ENCODE results near the gene PPIF.

Gene PPIF

DNA sequence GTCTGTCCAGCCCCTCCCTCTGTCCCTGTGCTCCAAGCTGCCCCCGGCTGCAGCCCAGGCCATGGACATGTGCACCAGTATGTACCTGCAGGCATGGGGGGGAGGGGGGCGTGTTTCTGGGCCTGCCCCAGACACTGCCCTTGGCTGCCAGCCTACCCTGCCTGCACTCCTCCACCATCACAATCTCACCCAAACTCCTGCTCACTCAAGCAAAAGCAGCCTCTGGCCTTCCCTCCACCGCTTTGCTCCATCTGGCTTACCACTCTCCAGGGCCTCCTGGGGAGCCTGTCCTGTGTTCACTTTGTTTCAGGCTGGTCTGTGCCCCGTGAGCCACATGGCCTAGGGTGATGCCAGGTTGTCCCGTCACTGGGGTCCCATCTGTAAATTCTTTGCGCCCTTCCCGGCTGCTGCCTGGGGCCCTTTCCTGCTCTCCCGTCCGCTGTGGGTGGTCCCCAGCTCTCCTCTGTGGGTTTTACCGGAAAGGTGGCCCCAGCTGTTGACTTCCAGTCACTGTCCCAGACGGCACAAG, 33.3 kb upstream of the PPIF start:
- DNase-seq (ENCODE audit: low read depth, low spot score), result no peak

DNA sequence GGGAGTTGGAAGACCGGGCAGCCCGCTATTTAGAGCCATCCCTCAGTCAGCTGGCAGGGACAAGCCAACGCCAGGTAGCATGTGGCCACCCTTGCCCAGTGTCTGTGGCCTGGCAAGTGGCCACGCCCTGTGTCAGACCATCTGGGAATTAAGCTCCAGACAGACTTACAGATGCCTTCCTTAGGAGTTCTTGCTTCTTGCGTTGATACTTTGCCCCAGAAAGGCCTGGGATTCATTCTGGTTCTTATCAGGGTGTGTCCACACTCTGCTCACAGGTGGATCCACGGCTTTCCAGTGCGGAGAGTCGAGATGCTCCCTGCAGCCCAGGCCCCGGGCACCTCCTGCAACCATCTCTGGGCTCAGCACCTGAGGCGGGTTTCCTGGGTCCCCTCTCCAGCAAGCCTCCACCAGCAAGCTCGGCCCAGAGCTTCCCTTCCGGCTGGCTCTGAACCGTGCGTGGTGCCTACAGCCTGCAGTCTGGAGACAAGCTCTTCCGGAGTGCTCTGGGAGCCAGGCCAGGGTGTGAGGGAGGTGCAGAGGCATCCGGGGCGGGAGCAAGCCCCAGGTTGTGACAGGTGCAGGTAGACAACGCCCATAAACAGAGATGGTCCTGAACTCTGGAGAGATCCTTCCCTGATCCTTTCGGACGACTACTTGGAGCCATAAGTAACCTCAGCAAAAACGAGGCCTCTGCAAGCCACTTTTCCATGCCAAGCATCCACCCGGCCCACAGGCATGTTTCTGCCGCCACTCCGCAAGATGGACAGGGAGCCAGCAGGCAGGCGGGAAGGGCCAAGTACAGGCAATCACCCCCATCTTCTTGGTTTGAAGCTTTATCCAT, 32.3 kb upstream of the PPIF start:
- DNase-seq (ENCODE audit: low read depth, low spot score), result no peak

DNA sequence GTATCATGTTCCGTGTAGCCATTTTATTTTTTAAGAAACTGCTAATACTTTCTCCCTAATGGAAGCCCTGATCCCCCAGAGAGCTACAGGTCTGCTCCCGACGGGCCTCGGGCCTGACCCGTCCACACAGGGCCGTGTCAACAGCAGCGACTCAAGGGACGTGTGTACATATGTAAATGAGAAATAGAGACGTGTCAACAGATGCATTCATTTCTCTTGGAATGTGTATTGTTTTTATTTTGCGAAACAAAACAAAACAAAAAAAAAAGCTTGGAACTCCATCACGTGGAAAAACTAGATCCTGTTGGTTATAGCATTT, 31.7 kb upstream of the PPIF start:
- no peak for DNase-seq (ENCODE audit: low read depth, low spot score)

DNA sequence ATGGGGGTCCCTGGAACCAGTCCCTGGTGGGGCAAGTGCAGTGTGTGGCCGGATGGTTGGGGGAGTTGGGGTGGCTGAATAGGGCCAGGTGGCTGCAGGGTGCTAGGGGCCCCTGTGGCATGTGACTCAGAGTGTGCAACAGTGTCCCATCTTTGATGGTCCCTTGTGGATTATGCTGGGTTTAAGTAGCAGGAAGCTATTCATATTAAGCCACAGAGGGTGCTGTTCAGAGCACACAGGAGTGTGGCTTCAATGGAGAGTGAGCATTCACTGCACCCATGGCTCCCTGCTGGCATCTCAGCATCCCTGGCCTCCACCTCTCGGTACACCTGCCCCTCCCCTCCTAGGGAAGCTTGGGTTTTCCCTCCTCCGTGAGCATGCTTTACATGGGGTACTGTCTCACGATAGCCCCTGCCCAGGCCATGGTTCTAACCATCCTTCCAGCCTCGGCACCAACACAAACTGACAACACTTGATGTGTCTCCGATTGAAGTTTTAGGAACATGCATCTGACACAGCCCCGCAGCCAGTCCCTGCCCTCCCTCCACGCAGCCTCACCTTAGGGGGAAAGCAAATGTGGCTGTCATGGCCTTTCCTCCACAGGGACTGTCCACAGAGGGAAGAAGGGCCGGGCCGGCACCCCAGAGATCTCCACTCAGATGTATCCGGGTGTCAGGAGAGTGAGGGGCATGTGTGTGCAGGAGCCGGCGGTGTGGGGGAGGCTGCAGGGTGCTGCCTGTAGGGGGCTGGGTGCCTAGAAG, 30.4 kb upstream of the PPIF start:
- no peak for DNase-seq (ENCODE audit: low read depth, low spot score)

DNA sequence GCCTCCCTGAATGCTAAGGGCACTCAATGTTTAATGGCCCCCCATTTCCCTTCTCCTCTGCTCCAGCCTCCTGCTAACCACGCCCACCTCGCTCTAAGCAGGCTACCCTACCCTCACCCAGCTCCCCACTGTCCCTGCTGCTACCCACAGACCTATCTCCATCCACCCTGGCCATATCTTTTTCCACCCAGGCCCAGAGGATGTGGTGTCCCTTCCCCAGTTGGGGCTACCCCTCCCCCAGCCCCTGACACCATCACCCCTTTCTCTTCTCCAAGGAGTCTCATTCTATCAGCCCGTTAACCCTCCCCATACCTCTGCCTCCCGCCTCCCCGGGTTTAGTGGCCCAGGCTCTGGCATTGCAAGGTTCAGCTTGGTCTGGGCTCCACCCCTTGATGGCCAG, 28.9 kb upstream of the PPIF start:
- no peak for DNase-seq (ENCODE audit: low read depth, low spot score)

DNA sequence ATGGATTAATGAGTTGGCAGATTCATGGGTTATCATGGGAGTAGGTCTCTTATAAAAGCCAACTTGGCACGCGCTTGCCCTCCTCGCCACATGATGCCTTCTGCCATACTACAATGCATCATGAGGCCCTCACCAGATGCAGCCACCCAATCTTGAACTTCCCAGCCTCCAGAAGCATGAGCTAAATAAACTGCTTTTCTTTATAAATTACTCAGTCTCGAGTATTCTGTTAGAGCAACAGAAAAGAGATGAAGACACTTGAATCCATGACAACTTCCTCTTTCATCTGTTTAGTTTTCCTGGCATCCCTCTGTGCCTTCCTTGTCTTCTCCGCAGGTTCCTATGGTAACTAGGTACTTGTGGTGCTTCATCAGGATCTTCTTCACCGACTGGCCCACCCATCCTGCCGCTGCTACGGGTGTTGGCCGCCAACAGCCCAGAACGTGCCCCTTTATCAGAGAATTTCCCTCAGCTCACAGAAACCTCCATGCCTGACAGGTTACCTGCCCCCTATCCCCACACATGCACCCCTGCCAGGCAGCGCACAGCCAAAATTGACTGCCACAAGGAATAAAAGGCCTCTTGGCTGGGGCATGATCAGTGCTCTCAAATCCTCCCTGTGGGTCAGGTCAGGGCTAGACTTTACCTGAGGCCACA, 28.0 kb upstream of the PPIF start:
- DNase-seq (ENCODE audit: low read depth, low spot score), result no peak

DNA sequence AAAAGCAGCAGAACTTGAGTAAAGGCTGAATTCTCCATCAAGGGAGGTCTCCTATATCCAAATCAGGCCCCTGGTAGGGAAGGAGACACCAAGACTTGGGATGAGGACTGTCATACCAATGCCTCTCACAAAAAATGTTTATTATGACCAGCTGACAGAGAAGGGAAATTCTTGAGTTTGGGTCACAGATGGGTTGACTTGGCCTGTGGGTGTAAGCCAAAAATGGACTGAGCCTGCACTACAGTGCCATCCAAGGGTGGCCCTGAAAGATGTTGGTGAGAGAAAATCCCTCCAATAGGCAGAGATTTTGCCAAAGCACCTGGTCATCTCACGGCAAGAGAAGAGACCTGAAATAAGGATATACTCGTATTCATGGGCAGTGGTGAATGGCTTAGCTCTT, 27.0 kb upstream of the PPIF start:
- no peak for DNase-seq (ENCODE audit: low read depth, low spot score)

DNA sequence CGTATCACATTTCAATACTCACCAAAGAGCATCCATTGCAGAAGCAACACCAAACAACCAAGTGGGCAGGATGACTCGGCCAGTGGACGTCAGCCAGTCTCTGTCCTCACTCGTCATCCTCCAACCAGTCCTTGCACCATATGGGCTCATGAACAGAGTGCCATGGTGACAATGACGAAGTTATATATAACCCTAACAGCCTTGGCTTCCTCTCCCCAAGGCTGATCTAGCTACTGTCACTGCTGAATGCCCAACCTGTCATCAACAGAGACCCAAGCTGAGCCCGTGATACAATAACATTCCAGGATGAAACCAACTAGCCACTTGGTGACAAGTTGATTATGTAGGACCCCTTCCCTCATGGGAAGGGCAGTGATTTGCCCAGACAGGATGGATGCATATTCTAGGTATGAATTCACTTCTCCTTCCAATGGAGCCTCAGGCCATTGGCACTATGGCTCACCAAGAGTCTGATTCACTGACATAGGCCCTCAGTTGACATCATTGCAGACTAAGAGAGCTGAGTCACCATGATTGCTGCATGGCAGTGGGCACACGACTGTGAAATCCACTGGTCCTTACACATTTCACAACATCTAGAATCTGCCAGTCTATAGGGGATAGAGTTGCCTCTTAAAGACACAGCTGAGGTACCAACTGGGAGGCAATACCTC, 26.3 kb upstream of the PPIF start:
- DNase-seq (ENCODE audit: low read depth, low spot score), result no peak

DNA sequence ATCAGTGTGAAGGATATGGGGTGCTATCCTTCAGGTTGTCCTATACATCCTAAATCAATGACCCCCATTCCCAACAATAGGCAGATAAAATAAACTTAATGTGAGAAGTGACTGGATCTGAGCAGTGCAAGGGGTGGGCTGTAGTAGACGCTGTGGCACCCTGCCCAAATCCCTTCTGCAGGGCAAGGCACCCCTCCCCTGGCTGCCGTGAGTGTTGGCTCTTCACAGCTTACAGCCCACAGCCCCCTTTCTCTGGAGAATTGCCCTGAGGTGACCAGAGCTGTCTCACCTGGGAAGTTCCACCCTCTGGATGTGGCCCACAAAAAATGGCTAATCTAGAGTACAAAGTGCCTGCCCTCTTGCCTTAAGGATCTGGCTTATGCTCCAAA, 25.8 kb upstream of the PPIF start:
- DNase-seq (ENCODE audit: low read depth, low spot score), result no peak

DNA sequence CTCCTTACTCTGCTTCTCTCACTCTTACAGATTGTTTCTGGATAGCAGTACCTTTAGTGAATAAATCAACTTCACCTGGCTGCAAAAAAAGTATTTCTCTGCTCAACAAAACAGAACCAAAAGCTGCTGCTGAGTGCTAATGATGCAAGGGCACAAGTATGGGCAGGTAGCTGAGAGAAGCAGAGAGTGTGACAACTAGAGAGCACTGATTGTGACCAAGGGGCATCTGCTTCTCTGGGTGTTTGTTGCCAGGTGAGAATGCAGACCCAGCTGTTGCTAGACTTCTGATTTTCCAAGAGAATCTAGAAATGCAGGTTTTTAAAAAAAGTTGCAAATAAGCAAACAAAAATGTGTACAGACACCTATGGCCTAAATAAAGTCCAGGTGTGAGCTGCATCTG, 25.3 kb upstream of the PPIF start:
- DNase-seq (ENCODE audit: low read depth, low spot score), result no peak

DNA sequence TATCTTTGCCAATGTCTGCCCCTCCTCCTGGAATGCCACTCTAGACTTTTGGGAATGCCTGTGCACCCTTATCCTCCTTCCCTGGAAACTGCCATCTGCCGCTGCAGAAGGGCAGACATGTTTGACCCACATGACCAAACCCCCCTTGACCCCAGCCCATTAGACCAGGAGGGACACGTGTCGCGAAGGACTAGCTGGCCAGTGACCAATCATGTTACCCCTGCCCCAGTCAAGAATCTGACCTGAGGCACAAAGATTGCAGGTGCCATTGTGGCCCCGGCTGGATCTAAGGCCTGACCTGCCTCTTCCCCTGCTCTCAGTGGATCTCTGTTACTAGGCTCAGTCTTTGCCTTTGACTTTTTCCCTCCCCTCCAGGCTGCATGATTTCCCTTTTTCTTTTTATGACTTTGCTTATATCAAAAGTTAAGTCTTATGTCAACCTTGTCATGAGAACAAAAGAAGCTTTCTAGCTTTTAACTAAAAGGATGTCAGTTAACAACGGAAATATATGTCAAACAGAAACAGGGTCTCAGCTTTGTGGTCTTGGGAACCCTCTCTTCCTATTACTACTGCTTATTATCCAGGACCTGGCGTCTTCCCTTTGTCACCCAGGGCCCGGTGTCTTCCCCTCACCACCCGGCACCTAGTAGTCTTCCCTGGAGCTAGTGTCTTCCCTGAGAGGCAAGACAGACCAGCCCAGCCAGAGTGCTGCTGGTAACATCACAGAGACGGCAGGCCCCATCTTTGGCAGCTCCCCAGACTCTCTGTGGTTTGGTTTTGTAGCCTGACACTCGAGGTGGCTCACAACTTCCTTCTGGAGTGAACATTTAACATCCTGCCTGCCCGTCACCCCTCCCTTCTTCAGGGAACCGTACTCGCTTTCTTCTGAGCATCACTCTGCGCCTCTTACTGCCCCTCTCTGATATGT, 24.4 kb upstream of the PPIF start:
- DNase-seq (ENCODE audit: low read depth, low spot score), result peak; percentile 50

DNA sequence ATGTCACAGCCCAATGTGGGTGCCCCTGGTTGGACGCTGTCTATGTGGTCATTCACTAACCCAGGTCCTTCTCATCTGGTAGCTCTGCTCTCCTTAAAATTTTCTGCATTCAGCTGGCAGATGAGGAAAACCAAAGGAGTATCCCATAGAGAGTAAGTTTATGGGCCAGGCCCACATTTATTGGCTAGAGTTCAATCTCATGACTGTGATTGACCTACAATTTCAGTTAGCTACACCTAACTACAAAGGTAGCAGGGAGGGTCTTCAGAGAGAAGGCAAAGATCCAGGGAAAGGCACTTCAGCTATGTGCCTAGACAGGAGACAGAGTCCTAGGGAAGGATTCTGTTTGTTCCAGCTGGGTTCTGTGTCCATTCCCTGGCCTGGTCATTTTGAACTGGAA, 23.7 kb upstream of the PPIF start:
- no peak for DNase-seq (ENCODE audit: low read depth, low spot score)

DNA sequence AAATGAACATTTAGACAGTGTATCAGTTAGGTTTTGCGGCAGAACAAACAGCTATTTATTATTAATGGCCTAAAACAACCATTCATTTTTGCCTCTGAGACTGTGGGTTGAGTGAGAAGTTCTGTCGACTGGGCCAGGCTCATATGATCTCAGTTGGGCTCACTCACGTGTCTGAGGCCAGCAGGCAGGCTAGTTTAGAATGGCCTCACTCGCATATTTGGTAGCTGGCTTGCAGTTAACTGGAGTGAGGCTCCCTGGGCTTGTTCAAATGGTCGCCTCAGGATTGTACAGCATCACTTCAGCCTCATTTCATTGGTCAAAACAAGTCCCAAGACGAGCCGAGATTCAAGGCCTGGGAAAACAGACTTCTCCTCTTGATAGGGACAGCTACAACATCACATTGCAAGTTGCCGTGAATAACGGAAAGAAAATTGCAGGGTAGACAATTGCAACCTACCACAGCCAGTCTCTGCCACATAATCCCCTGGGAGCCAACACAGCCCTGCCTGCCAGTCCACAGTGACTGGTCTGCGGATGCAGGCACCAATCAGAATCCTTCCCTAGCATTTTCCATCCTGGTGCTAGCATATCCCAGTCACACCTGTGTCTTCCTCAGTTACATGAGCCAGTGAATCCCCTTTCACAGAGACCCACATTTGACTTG, 23.1 kb upstream of the PPIF start:
- no peak for DNase-seq (ENCODE audit: low read depth, low spot score)

DNA sequence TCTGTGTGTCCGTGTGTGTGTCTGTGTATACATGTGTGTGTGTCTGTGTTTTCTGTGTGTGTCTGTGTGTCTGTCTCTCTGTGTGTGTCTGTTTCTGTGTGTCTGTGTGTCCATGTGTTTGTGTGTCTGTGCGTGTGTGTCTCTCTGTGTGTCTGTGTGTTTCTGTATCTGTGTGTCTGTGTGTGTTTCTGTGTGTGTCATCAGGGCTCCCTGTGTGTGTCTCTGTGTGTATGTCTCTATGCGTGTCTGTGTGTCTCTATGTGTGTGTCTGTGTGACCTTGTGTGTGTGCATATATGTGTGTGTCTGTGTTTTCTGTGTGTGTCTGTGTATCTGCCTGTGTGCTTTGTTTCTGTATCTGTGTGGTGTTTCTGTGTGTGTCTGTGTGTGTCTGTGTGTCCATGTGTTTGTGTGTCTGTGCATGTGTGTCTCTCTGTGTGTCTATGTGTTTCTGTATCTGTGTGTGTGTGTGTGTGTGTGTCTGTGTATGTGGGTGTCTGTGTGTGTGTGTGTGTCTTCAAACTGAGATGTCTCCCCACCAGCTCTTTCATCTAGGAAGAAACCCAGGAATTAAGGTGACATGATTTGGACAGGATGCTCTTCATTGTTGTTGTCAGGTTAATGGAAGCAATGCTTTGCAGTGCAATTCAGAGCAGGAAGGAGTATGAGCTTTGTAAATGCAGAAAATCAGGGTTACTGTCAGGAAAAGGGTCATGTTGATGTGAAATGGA, 20.7 kb upstream of the PPIF start:
- DNase-seq (ENCODE audit: low read depth, low spot score), result no peak

DNA sequence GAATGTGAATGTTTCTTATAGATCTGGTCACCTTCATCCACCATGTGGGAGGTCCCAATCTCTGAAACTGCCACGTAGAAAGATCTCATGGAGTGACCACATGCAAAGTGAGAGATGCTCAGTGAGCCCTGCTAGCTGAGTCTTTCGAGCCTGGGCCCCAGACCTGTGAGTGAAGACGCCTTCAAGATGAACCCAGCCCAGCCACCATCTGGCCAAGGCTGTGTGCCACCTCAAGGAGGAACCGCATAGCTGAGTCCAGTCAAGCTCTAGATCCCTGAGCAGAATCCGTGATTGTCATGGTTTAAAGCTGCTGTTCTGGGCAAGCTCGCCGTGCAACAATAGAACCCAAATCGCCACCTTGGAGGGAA, 20.2 kb upstream of the PPIF start:
- no peak for DNase-seq (ENCODE audit: low read depth, low spot score)

DNA sequence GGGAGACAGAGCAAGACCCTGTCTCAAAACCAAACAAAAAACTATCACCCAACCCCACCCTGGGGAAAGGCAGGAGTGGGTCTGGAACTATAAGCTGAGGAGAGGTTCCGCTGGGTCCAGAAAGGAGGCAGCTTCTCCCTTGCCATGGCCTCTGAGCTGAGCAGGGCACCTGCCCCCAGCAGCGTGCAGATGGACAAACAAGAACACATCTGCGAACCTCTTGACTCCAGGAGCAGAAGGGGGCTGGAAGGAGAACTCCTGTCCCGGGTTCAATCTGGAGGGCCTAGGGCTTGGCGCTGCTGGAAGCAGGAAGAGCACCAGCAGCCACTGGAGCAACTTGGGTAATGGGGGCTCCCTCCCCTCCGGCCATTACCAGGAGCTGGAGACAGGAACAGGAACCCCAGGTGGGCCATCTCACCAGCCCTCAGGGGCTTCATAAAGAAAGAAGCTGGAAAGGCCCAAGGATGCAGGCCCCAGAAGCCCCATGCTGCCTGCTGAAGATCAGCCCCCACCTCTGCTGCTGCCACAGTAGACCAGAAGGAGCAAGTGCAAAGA, 19.0 kb upstream of the PPIF start:
- no peak for DNase-seq (ENCODE audit: low read depth, low spot score)

DNA sequence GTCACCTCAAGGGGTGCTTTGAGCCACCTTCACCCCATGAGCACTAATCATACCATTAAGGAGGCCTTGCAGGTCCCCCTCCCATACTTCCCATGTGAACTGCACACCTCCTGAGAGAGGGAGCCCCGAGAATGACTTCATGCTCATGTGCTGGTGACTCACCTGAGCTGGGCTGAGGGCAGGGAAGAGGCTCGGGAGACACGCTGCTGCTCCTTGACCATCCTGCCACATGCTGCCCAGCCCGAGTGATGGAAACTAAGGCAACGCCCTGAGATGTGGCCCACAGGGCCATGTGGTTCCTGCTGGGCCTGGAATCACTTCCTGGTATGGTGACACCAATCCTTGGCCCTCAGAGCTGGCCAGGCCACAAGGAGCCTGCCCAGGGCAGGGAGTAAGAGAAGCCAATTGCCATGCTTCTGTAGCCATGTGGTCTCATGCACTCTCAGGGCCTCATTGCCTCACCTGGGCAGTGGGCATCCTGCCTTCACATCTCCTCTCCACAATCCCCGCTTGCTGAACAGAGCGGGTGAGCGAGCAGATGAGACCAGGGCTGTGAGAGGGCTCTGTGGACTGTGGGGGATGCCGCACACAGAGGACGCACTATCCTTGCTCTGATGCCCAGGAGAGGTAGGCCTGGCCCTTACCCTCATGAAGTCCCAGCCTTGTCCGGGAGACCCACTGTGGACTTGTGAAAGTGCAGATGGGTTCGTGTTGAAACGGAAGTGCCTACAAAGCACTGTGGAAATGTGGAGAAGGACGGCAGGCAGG, 18.3 kb upstream of the PPIF start:
- no peak for DNase-seq (ENCODE audit: low read depth, low spot score)

DNA sequence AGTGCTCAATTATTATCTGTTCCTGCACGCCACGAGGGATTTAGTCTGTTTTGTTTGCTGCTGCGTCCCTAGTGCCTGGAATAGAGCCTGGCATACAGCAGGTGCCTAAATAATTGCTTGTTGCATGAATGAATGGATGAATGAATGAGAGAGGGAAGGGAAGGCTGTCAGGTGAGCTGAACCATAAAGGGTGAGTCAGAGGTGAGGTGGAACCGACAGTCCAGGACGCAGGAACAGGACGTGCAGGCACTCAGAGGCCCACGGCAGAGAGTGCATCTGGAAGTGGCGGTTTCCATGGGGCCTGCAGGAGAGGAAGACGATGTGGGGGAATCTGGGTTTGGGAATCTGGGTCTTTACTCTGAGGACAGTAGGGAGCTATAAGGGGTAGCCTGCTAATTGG, 17.7 kb upstream of the PPIF start:
- no peak for DNase-seq (ENCODE audit: low read depth, low spot score)

DNA sequence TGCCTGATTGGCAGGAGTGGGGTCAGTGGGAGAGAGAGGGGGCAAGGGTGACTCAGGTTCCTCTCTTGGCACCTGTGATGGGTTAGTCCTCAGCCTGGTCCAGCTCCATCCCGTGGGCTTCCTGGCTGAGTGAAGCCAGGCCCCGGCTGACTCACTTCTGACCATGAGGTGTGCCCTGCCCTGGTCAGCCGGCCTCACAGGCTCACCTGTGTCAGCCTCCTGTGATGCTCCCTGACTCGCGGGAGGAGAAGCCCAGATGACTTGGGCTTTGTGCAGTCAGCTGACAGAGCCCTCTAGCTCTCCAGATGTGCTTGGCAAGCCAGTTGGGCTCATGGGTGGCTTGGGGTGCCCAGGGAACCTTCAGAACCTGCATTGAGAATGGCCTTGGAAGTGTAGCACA, 16.0 kb upstream of the PPIF start:
- DNase-seq (ENCODE audit: low read depth, low spot score), result no peak
